ENCODE measurements around the gene PRR5.

The PRR5 gene

GRCh38 chr22:44689173-44689572, 12.8 kb upstream of the PRR5 start:
- no peak for TF ChIP-seq CTCF (IDR thresholded peaks at IDR 0.05; ENCODE audit: extremely low read depth, missing control alignments)
- DNase-seq (ENCODE audit: low spot score), result no peak

DNA sequence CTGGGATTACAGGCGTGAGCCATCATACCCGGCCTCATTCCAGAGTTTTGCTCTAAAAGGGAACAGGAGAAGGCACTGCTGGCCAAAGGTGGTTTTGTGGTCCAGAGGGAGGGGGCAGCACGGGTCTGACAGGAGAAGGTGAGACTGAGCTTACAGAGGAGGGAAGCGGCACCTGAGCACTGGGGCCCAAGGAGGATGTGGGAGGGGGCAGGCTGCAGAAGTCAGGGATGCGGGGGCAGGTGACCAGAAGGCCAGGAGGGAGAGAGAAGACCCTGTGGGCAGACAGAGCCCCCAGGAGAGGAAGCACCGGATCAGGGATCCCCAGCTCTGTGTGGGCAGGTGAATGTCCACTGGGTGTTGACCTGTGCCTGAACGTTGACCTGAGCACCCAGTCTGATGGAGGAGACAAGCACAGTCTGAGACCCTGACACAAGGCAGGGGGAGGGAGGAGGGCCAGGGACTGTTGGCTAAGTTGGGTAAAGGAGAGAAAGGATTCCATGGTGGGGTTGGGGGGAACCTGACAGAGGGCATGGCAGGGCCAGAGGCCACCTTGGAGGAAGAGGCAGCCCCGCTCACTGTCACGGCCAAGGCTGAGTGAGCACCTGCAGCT, 12.0 kb upstream of the PRR5 start:
- DNase-seq (ENCODE audit: low spot score), result no peak
- TF ChIP-seq CTCF (IDR thresholded peaks at IDR 0.05; ENCODE audit: extremely low read depth, missing control alignments), result no peak

GRCh38 chr22:44691796-44692661, 10.0 kb upstream of the PRR5 start:
- no peak for TF ChIP-seq CTCF (IDR thresholded peaks at IDR 0.05; ENCODE audit: extremely low read depth, missing control alignments)
- no peak for DNase-seq (ENCODE audit: low spot score)

DNA sequence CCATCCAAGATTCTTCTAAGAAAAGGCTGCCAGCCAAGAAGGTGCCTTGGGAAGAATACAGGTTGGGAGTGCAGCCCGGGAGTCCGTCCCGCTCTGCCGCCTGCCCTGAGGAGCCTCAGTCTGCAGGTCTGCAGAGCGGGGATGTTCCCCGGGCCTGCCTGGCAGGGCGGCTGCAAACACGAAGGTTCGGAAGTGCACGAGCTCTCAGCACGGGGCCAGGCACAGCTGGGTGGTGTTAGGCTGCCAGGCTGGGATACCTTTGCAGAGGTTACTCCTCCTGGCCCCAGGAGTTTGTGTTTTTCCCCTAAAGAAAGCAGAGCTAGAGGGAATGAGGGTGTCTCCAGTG, 9.4 kb upstream of the PRR5 start:
- TF ChIP-seq CTCF (IDR thresholded peaks at IDR 0.05; ENCODE audit: extremely low read depth, missing control alignments), result no peak
- DNase-seq (ENCODE audit: low spot score), result no peak

- no peak for DNase-seq (ENCODE audit: low spot score)
- TF ChIP-seq CTCF (IDR thresholded peaks at IDR 0.05; ENCODE audit: extremely low read depth, missing control alignments), result no peak
These were observed 8.9 kb upstream of the PRR5 start for GRCh38 chr22:44693145-44693544.

- no peak for DNase-seq (ENCODE audit: low spot score)
- TF ChIP-seq CTCF (IDR thresholded peaks at IDR 0.05; ENCODE audit: extremely low read depth, missing control alignments), result no peak
These were observed 8.2 kb upstream of the PRR5 start for GRCh38 chr22:44693756-44694155.

DNA sequence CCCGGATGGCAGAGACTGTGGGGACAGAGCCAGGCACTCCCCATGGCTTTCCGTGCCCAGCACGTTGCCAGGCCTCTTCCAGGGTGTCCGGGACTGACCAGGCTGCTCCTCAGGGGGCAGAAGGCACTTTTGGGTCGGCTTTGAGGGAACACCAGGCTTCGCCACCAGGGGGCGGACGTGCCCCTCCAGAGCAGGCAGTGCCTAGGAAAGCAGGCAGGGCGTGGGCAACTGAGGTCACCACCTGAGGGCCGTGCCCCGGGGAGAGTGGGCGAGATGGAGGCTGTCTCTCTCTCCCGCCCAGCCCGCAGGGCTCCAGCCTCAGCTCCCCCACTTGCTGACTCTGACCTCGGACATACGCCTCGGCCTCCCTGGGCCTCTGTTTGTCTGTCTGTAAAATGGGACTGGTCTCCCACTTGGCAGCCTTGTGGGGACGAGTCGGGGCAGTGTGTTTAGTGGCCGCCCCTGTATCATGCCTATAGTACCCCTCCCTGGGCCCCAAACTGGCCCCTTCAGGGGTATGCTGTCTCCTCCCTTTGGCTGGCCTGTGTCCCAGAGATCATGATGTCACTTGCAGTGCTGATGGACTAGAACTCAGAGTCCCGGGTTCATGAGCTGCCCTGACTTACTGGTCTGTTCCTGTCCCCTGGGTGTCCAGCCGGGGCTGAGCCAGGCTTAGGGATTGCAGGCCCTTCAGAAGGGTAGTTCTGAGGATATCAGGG, 4.4 kb upstream of the PRR5 start:
- peak; percentile 85 for DNase-seq (ENCODE audit: low spot score)
- TF ChIP-seq CTCF (IDR thresholded peaks at IDR 0.05; ENCODE audit: extremely low read depth, missing control alignments), result peak; percentile 91

All from GM20000 (cell line).